Measurements from ENCODE around the gene ERC2.

DNA sequence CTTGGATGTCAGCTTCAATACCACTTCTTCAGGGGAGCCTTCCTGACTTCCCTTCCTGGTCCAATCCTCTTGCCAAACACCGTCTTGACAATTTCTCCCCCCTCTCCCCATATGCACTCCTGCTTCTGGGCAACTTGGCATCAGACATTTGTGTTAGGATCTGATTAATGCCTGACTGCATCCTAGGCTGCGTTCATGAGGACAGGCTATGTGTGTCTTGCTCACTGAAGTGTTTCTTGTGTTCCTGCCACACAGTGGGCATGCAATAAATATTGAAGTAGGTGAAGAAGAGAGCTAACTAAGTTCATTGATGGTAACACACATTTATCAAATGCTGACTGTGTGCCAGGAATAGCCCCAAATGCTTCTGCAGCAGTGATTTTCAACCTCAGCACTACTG lies 944.8 kb downstream of the ERC2 start:
- TF ChIP-seq EP300 (IDR thresholded peaks at IDR 0.05) = no peak
- TF ChIP-seq, protein P1, sequence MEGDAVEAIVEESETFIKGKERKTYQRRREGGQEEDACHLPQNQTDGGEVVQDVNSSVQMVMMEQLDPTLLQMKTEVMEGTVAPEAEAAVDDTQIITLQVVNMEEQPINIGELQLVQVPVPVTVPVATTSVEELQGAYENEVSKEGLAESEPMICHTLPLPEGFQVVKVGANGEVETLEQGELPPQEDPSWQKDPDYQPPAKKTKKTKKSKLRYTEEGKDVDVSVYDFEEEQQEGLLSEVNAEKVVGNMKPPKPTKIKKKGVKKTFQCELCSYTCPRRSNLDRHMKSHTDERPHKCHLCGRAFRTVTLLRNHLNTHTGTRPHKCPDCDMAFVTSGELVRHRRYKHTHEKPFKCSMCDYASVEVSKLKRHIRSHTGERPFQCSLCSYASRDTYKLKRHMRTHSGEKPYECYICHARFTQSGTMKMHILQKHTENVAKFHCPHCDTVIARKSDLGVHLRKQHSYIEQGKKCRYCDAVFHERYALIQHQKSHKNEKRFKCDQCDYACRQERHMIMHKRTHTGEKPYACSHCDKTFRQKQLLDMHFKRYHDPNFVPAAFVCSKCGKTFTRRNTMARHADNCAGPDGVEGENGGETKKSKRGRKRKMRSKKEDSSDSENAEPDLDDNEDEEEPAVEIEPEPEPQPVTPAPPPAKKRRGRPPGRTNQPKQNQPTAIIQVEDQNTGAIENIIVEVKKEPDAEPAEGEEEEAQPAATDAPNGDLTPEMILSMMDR (IDR thresholded peaks at IDR 0.05) = no peak
